HepG2 (cell line): ENCODE data around the gene ANKRD12. TPM values are rescaled to one million over a fixed set of nuclear protein-coding genes. Genes with fewer than 3 reads are reported as not detected.

Source experiments
- ATF7-NPFF ChIP-seq: sonication (generic); formaldehyde crosslinking; IDR thresholded peaks from 2 replicates; pipeline ENCODE4 v1.8.1; 2023; ENCODE audit warnings: mild to moderate bottlenecking, low read depth, missing genetic modification reagents, moderate library complexity
- CREB1 ChIP-seq, 2 experiments: fragments of 450-650 bp in 1 of 2; IDR thresholded peaks; 2 replicates each; pipeline ENCODE4 v1.6.1; 2016 to 2017; ENCODE audit warnings: control low read depth in 1 of 2, mild to moderate bottlenecking in 1 of 2, missing compliant biosample characterization in 1 of 2, missing genetic modification characterization in 1 of 2
- EEA1 ChIP-seq: sonication (generic); formaldehyde crosslinking; IDR thresholded peaks from 2 replicates; pipeline ENCODE4 v1.5.1; 2020; ENCODE audit warnings: mild to moderate bottlenecking, missing genetic modification reagents, borderline replicate concordance
- HOXA7 ChIP-seq: sonication (generic); formaldehyde crosslinking; IDR thresholded peaks from 2 replicates; pipeline ENCODE4 v1.8.1; 2022; ENCODE audit warnings: mild to moderate bottlenecking, missing genetic modification reagents, moderate library complexity
- MAZ ChIP-seq, 2 experiments: sonication (generic) in 1 of 2; formaldehyde crosslinking in 1 of 2; IDR thresholded peaks; 2 replicates each; pipeline versions ENCODE4 v1.5.0 to v1.6.1; 2012 to 2020; ENCODE audit warnings: low read depth in 2 of 2, mild to moderate bottlenecking in 2 of 2, borderline replicate concordance in 1 of 2, improper control_type of control experiment in 1 of 2, low read length in 1 of 2, missing genetic modification reagents in 1 of 2, moderate library complexity in 1 of 2
- MBNL3 ChIP-seq: fragments of 250-450 bp; sonication (Bioruptor Pico); conservative IDR thresholded peaks from 2 replicates; pipeline ENCODE4 v1.8.0; 2022; ENCODE audit warnings: mild to moderate bottlenecking, inconsistent platforms
- MEF2D ChIP-seq: sonication (generic); formaldehyde crosslinking; IDR thresholded peaks from 2 replicates; pipeline ENCODE4 v1.5.1; 2020; ENCODE audit warnings: mild to moderate bottlenecking, missing genetic modification reagents
- MIER3 ChIP-seq: IDR thresholded peaks from 2 replicates; pipeline ENCODE4 v1.6.1; 2016; ENCODE audit warnings: missing compliant biosample characterization, borderline replicate concordance
- NAIF1 ChIP-seq: sonication (generic); formaldehyde crosslinking; IDR thresholded peaks from 2 replicates; pipeline ENCODE4 v1.5.0; 2020; ENCODE audit warnings: mild to moderate bottlenecking, missing genetic modification reagents, borderline replicate concordance
- NBN ChIP-seq: fragments of 450-650 bp; conservative IDR thresholded peaks from 2 replicates; pipeline ENCODE4 v1.6.1; 2017
- POLR2A ChIP-seq, 2 experiments: IDR thresholded peaks; 2 replicates each; pipeline ENCODE4 v1.6.1; 2011; ENCODE audit warnings: low read depth in 2 of 2, low read length in 2 of 2, mild to moderate bottlenecking in 1 of 2, moderate library complexity in 1 of 2; ENCODE audit not compliant: insufficient read depth in 1 of 2
- RBM22 ChIP-seq: fragments of 200-400 bp; formaldehyde crosslinking; optimal IDR thresholded peaks from 2 replicates; pipeline ENCODE3; 2017; ENCODE audit warnings: mild to moderate bottlenecking, low read length, moderate library complexity
- SMAD3 ChIP-seq: sonication (generic); formaldehyde crosslinking; IDR thresholded peaks from 2 replicates; pipeline ENCODE4 v1.4.0; 2020; ENCODE audit warnings: missing genetic modification reagents
- SMARCE1 ChIP-seq: fragments of 450-650 bp; IDR thresholded peaks from 2 replicates; pipeline ENCODE4 v1.6.1; 2017; ENCODE audit warnings: borderline replicate concordance
- SOX6 ChIP-seq, 2 experiments: fragments of 450-650 bp in 1 of 2; sonication (generic) in 1 of 2; formaldehyde crosslinking in 1 of 2; IDR thresholded peaks; 2 replicates each; pipeline versions ENCODE4 v1.4.0 to v1.6.1; 2017 to 2020; ENCODE audit warnings: antibody characterized with exemption in 1 of 2, mild to moderate bottlenecking in 1 of 2, missing genetic modification reagents in 1 of 2
- THAP11 ChIP-seq: IDR thresholded peaks from 2 replicates; pipeline ENCODE4 v1.6.1; 2016; ENCODE audit warnings: missing biosample characterization, missing genetic modification reagents
- ZFP90 ChIP-seq: sonication (generic); formaldehyde crosslinking; IDR thresholded peaks from 2 replicates; pipeline ENCODE4 v1.8.0; 2022; ENCODE audit warnings: missing genetic modification reagents, mild to moderate bottlenecking, inconsistent platforms, borderline replicate concordance
- ZFYVE20 ChIP-seq: sonication (generic); formaldehyde crosslinking; IDR thresholded peaks from 2 replicates; pipeline ENCODE4 v1.8.0; 2023; ENCODE audit warnings: low read depth, mild to moderate bottlenecking, moderate library complexity, missing genetic modification reagents, borderline replicate concordance
- ZNF205 ChIP-seq: IDR thresholded peaks from 2 replicates; pipeline ENCODE4 v1.6.1; 2018; ENCODE audit warnings: missing biosample characterization, missing genetic modification reagents
- ZNF484 ChIP-seq: sonication (generic); formaldehyde crosslinking; IDR thresholded peaks from 2 replicates; pipeline ENCODE4 v1.5.1; 2020; ENCODE audit warnings: mild to moderate bottlenecking, low read depth, missing genetic modification reagents, borderline replicate concordance
- ZNF703 ChIP-seq: sonication (generic); formaldehyde crosslinking; IDR thresholded peaks from 2 replicates; pipeline ENCODE4 v1.5.1; 2020; ENCODE audit warnings: missing genetic modification reagents, mild to moderate bottlenecking, moderate library complexity, borderline replicate concordance
- ZNF83 ChIP-seq: sonication (generic); formaldehyde crosslinking; IDR thresholded peaks from 2 replicates; pipeline ENCODE4 v1.4.0; 2020; ENCODE audit warnings: missing genetic modification reagents, mild to moderate bottlenecking, borderline replicate concordance
- ZSCAN20 ChIP-seq: sonication (generic); formaldehyde crosslinking; IDR thresholded peaks from 2 replicates; pipeline ENCODE4 v1.4.0; 2020; ENCODE audit warnings: missing genetic modification reagents, mild to moderate bottlenecking, borderline replicate concordance
- polyA plus RNA-seq, 8 experiments: library from polyadenylated mRNA; depleted of rRNA in 3 of 8; stranded (reverse) in 7 of 8; unstranded in 1 of 8; fragments of >200 nt; fragmentation: Illumina TruSeq in 4 of 8; extraction: Trizol in 4 of 8; gene quantifications; 2 replicates each; pipeline versions ENCODE4 v1.2.1 to v1.2.3, GENCODE V29; 2011 to 2016; ENCODE audit warnings: low read depth in 4 of 8, missing spikeins in 1 of 8, mixed read lengths in 1 of 8; ENCODE audit not compliant: insufficient read depth in 1 of 8
- total RNA-seq, 5 experiments: library from RNA; depleted of rRNA; stranded (reverse); fragments of >200 nt; fragmentation: Illumina TruSeq; extraction: Trizol; gene quantifications; 2 replicates each; pipeline ENCODE4 v1.2.3, GENCODE V29; 2016; ENCODE audit warnings: low read depth in 1 of 5
- TF ChIP-seq, protein P1 (sequence below): sonication (generic); formaldehyde crosslinking; IDR thresholded peaks from 2 replicates; pipeline ENCODE4 v1.5.0; 2020; ENCODE audit warnings: missing genetic modification reagents, mild to moderate bottlenecking, borderline replicate concordance
- TF ChIP-seq, protein P2 (sequence below): sonication (generic); formaldehyde crosslinking; IDR thresholded peaks from 2 replicates; pipeline ENCODE4 v1.4.0; 2020; ENCODE audit warnings: mild to moderate bottlenecking, low read depth, missing genetic modification reagents
- TF ChIP-seq, protein P3 (sequence below): IDR thresholded peaks from 2 replicates; pipeline ENCODE4 v1.6.1; 2016; ENCODE audit warnings: missing compliant biosample characterization, missing genetic modification reagents, borderline replicate concordance

The ANKRD12 gene
- total and polyA plus RNA-seq, 2 of the 13 experiments (the other 11 are each of a cell fraction or from before 2014, with no cell fraction given): 6.0 to 23.2 TPM

DNA sequence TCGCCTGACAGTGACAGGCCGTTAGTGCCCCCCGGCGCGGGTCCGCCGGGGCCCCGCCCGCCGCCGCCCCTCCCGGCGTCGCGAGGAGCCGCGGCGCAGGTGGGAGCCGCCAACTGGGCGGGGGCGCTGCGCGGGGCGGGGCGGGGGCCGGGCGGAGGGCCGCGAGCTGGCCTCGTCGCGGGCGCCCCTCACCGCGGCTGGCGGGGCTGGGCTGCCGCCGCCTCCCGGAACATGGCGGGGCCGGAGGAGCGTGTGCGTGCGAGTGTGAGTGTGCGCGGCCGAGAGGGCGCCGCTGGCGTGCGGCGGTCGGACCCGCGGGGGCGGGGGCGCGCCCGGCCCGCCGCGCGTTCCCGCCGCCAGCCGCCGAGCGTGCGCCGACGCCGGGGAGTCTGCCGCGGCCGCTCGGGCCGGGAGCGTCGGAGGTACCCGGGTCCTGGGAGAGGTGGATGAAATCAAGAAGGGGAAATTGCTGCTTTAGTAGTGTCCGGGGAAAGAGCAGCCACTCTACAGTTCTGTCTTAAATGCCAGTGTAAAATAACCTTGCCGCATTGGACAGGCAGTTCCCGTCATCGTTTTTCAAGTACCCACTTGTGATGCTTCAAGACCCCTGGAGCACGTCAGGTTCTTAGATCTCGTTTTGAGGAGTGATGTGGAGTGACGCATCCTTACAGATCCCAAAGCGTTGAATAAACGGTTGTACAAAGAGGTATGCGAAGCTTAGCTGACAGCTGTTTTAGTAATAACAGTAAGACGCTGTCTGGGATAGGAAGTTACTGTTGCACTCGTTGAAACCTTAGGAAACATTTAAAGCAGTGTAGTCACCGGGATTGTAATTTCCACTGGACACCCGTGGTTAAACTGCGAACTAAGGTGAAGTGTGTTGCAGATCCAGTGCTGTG is 836 bp downstream of the ANKRD12 start (continued):
- TF ChIP-seq ZSCAN20 (CRISPR knock-in tag): no peak
- TF ChIP-seq, protein P1, sequence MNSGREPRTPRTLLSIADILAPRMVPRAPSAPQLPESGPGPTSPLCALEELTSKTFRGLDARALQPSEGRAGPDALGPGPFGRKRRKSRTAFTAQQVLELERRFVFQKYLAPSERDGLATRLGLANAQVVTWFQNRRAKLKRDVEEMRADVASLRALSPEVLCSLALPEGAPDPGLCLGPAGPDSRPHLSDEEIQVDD: no peak
- no peak for TF ChIP-seq ZNF703
- TF ChIP-seq, protein P2, sequence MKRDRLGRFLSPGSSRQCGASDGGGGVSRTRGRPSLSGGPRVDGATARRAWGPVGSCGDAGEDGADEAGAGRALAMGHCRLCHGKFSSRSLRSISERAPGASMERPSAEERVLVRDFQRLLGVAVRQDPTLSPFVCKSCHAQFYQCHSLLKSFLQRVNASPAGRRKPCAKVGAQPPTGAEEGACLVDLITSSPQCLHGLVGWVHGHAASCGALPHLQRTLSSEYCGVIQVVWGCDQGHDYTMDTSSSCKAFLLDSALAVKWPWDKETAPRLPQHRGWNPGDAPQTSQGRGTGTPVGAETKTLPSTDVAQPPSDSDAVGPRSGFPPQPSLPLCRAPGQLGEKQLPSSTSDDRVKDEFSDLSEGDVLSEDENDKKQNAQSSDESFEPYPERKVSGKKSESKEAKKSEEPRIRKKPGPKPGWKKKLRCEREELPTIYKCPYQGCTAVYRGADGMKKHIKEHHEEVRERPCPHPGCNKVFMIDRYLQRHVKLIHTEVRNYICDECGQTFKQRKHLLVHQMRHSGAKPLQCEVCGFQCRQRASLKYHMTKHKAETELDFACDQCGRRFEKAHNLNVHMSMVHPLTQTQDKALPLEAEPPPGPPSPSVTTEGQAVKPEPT: no peak
- TF ChIP-seq MIER3: no peak
- no peak for TF ChIP-seq SOX6 (IDR thresholded peaks at IDR 0.05)
- TF ChIP-seq SOX6 (CRISPR knock-in tag; IDR thresholded peaks at IDR 0.05): no peak
- no peak for TF ChIP-seq HOXA7
- TF ChIP-seq MAZ (IDR thresholded peaks at IDR 0.05; ENCODE audit: borderline replicate concordance, low read depth, low read length): no peak
- no peak for TF ChIP-seq MAZ (CRISPR knock-in tag; IDR thresholded peaks at IDR 0.05; ENCODE audit: low read depth)
- no peak for TF ChIP-seq EEA1
- TF ChIP-seq MBNL3: no peak
- TF ChIP-seq ZFYVE20: no peak
- TF ChIP-seq ZFP90 (CRISPR knock-in tag): no peak
- TF ChIP-seq ZNF484 (CRISPR knock-in tag): no peak
- no peak for TF ChIP-seq THAP11 (CRISPR knock-in tag)
- TF ChIP-seq SMARCE1: no peak
- TF ChIP-seq RBM22: no peak
- peak in 1 of 2 experiments; percentile 3; a peak in 1 of 4 replicates for TF ChIP-seq POLR2A (IDR thresholded peaks at IDR 0.05; ENCODE audit: insufficient read depth in 1 of 2, low read depth in 2 of 2, low read length in 2 of 2)
- 0 out of 2 replicates have a peak, but pooled peaks have one; percentile 41 for TF ChIP-seq SMAD3 (CRISPR knock-in tag)
- TF ChIP-seq NAIF1 (CRISPR knock-in tag): no peak
- no peak; the same call in 1 of the 2 replicates for TF ChIP-seq CREB1 (IDR thresholded peaks at IDR 0.05)
- TF ChIP-seq CREB1 (CRISPR knock-in tag; IDR thresholded peaks at IDR 0.05): no peak
- no peak for TF ChIP-seq MEF2D (CRISPR knock-in tag)
- no peak for TF ChIP-seq ZNF205 (CRISPR knock-in tag)
- TF ChIP-seq NBN: no peak
- TF ChIP-seq, protein P3, sequence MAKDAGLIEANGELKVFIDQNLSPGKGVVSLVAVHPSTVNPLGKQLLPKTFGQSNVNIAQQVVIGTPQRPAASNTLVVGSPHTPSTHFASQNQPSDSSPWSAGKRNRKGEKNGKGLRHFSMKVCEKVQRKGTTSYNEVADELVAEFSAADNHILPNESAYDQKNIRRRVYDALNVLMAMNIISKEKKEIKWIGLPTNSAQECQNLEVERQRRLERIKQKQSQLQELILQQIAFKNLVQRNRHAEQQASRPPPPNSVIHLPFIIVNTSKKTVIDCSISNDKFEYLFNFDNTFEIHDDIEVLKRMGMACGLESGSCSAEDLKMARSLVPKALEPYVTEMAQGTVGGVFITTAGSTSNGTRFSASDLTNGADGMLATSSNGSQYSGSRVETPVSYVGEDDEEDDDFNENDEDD (CRISPR knock-in tag): no peak
- no peak for TF ChIP-seq ATF7-NPFF (CRISPR knock-in tag)
- TF ChIP-seq ZNF83 (CRISPR knock-in tag): no peak
